ENCODE data around the gene TSPAN10.

DNA sequence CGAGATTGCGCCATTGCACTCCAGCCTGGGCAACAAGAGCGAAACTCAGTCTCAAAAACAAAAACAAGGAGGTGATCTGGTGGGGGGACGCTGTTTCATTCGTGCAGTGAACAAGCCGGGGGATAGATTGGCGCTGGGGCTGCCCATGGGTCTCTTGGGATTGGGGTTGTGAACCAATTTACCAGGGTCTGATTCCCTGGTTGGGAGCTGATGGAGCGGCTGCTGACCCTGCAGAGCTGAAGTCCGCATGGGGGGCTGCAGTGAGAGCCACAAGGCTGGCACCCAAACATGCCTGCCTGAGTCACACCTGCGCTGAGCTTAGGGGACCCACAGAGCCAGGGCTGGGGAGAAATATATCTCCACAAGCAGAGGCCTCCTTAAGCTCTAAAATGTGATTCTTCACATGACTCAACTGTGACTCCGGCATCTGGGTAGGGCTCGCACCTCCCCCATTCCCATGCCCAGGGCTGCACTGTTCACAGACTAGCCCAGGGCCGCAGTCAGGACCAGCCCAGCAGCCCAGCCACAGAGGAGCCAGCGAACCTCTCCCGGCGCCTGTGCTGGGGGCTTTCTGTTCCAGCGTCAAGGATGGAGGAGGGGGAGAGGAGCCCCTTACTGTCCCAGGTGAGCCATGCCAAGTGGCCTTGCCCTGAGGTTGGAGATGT lies 5.0 kb downstream of the TSPAN10 start:
- TF ChIP-seq, protein P1, sequence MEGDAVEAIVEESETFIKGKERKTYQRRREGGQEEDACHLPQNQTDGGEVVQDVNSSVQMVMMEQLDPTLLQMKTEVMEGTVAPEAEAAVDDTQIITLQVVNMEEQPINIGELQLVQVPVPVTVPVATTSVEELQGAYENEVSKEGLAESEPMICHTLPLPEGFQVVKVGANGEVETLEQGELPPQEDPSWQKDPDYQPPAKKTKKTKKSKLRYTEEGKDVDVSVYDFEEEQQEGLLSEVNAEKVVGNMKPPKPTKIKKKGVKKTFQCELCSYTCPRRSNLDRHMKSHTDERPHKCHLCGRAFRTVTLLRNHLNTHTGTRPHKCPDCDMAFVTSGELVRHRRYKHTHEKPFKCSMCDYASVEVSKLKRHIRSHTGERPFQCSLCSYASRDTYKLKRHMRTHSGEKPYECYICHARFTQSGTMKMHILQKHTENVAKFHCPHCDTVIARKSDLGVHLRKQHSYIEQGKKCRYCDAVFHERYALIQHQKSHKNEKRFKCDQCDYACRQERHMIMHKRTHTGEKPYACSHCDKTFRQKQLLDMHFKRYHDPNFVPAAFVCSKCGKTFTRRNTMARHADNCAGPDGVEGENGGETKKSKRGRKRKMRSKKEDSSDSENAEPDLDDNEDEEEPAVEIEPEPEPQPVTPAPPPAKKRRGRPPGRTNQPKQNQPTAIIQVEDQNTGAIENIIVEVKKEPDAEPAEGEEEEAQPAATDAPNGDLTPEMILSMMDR (IDR thresholded peaks at IDR 0.05), result no peak
- TF ChIP-seq EP300 (IDR thresholded peaks at IDR 0.05) (no peak), POLR2A (IDR thresholded peaks at IDR 0.05) (no peak)

All from tibial nerve (tissue), 4 donors.